HCT116 (cell line): ENCODE results near the gene FKBP5. TPM values are rescaled to one million over a fixed set of nuclear protein-coding genes. Genes with fewer than 3 reads are reported as not detected.

Experiments used
- ATAC-seq: fragments of 200-7000 bp; cut with Tn5 transposase; 2 replicates; pipeline ENCODE4 v1.9.1; 2020; ENCODE audit warnings: mild to moderate bottlenecking, moderate library complexity
- BruUV-seq: library from RNA; stranded (reverse); fragments of 400-500 nt; replicated peaks from 2 replicates; lab custom pipeline; 2021; lab: Mats Ljungman, UMichigan
- CTCF ChIA-PET: fragments of 300-600 bp; sonication (Branson Sonifier 250); formaldehyde crosslinking; loops from one replicate; lab custom pipeline; 2021; ENCODE audit warnings: antibody characterized with exemption; lab: Charles Lee
- POLR2A ChIA-PET: fragments of 300-600, 350-600 bp; sonication (Branson Sonifier 250); formaldehyde crosslinking; loops from one replicate; lab custom pipeline; 2021; ENCODE audit warnings: antibody characterized with exemption; lab: Charles Lee
- RAD21 ChIA-PET, 2 experiments: fragments of 300-600 bp; sonication (Branson Sonifier 250); formaldehyde crosslinking; loops; one replicate each; lab custom pipeline; 2023; ENCODE audit warnings: low total read pairs in 2 of 2; ENCODE audit not compliant: uncharacterized antibody in 2 of 2, unreplicated experiment in 2 of 2, low non-redundant PET in 1 of 2; lab: Charles Lee
- DNase-seq: peaks from one replicate; pipeline ENCODE4 v3.0.0-alpha.2; 2010; ENCODE audit warnings: low read depth, low spot score
- H2AFZ ChIP-seq: fragments of 200-600 bp; shearing (Covaris generic), sonication (generic); 2 replicates; pipeline ENCODE4 v1.6.1; 2017; ENCODE audit warnings: low read depth, mixed run types, mixed read lengths, antibody characterized with exemption, low read length; ENCODE audit not compliant: poor library complexity, severe bottlenecking
- H3K27ac ChIP-seq: 2 replicates; pipeline ENCODE4 v1.5.1; 2012; ENCODE audit warnings: low read depth, low read length
- H3K27me3 ChIP-seq: fragments of 200-600 bp; sonication (generic); 2 replicates; pipeline ENCODE4 v1.6.1; 2016; ENCODE audit warnings: mixed run types, low read length, mixed read lengths; ENCODE audit not compliant: insufficient read depth
- H3K36me3 ChIP-seq, 2 experiments: fragments of 200-500 bp in 1 of 2; fragments of 200-600 bp in 1 of 2; sonication (Bioruptor generic) in 1 of 2; sonication (generic) in 1 of 2; 2 replicates each; pipeline versions ENCODE4 v1.5.1 to v1.6.1; 2014 to 2016; ENCODE audit warnings: low read length in 2 of 2, inconsistent platforms in 1 of 2, mixed read lengths in 1 of 2, mixed run types in 1 of 2; ENCODE audit not compliant: insufficient read depth in 2 of 2, control insufficient read depth in 1 of 2
- H3K4me1 ChIP-seq, 2 experiments: fragments of 200-600 bp in 1 of 2; sonication (generic) in 1 of 2; 2 replicates each; pipeline versions ENCODE4 v1.5.1 to v1.6.1; 2012 to 2017; ENCODE audit warnings: low read length in 2 of 2, inconsistent platforms in 1 of 2, mild to moderate bottlenecking in 1 of 2, mixed read lengths in 1 of 2, mixed run types in 1 of 2, moderate library complexity in 1 of 2; ENCODE audit not compliant: insufficient read depth in 2 of 2, control insufficient read depth in 1 of 2
- H3K4me2 ChIP-seq: fragments of 200-600 bp; sonication (generic); 2 replicates; pipeline ENCODE4 v1.6.1; 2017; ENCODE audit warnings: mixed run types, low read length, mixed read lengths
- H3K4me3 ChIP-seq, 2 experiments: fragments of 200-600 bp in 1 of 2; sonication (generic) in 1 of 2; replicated peaks in 1 of 2; 2 replicates each; pipeline ENCODE4 v1.5.1; 2011 to 2016; ENCODE audit warnings: low read length in 2 of 2, control low read depth in 1 of 2, low read depth in 1 of 2, mild to moderate bottlenecking in 1 of 2, mixed read lengths in 1 of 2, mixed run types in 1 of 2
- H3K79me2 ChIP-seq: fragments of 200-600 bp; sonication (generic); 2 replicates; pipeline ENCODE4 v1.6.1; 2017; ENCODE audit warnings: mild to moderate bottlenecking, mixed run types, low read length, moderate library complexity, mixed read lengths; ENCODE audit not compliant: insufficient read depth
- H3K9ac ChIP-seq: fragments of 200-600 bp; sonication (generic); 2 replicates; pipeline ENCODE4 v1.6.1; 2016; ENCODE audit warnings: low read length, mixed read lengths
- H3K9me2 ChIP-seq: fragments of 200-600 bp; sonication (generic), shearing (Covaris generic); 2 replicates; pipeline ENCODE4 v1.6.1; 2017; ENCODE audit warnings: mixed run types, mild to moderate bottlenecking, moderate library complexity; ENCODE audit not compliant: insufficient read depth
- H3K9me3 ChIP-seq, 2 experiments: fragments of 200-500 bp in 1 of 2; fragments of 200-600 bp in 1 of 2; sonication (Bioruptor generic) in 1 of 2; sonication (generic) in 1 of 2; 2 replicates each; pipeline ENCODE4 v1.6.1; 2014 to 2017; ENCODE audit warnings: low read length in 2 of 2, mixed read lengths in 2 of 2, inconsistent platforms in 1 of 2, low read depth in 1 of 2, mild to moderate bottlenecking in 1 of 2, mixed run types in 1 of 2, moderate library complexity in 1 of 2; ENCODE audit not compliant: control insufficient read depth in 1 of 2, insufficient read depth in 1 of 2
- H4K20me1 ChIP-seq: fragments of 200-600 bp; sonication (generic), shearing (Covaris generic); 2 replicates; pipeline ENCODE4 v1.6.1; 2017; ENCODE audit warnings: mixed run types, mild to moderate bottlenecking, moderate library complexity; ENCODE audit not compliant: insufficient read depth
- ATF3 ChIP-seq: IDR thresholded peaks from 2 replicates; pipeline ENCODE4 v1.6.1; 2012
- CEBPB ChIP-seq: IDR thresholded peaks from 2 replicates; pipeline ENCODE4 v1.6.1; 2012; ENCODE audit warnings: low read depth
- CTCF ChIP-seq, 3 experiments: fragments of 200-600 bp in 1 of 3; sonication (generic) in 1 of 3; IDR thresholded peaks in 2 of 3; conservative IDR thresholded peaks in 1 of 3; 2 replicates each; pipeline ENCODE4 v1.5.1; 2012 to 2017; ENCODE audit warnings: low read depth in 2 of 3, low read length in 2 of 3, antibody characterized with exemption in 1 of 3, borderline replicate concordance in 1 of 3, control low read depth in 1 of 3, mild to moderate bottlenecking in 1 of 3, mixed read lengths in 1 of 3, mixed run types in 1 of 3, moderate library complexity in 1 of 3; ENCODE audit not compliant: insufficient read depth in 1 of 3
- ELF1 ChIP-seq: IDR thresholded peaks from 2 replicates; pipeline ENCODE4 v1.6.1; 2012; ENCODE audit warnings: low read depth, borderline replicate concordance
- EZH2 ChIP-seq: fragments of 200-600 bp; sonication (generic); IDR thresholded peaks from 2 replicates; pipeline ENCODE4 v1.6.1; 2017; ENCODE audit warnings: antibody characterized with exemption, mixed run types
- EZH2phosphoT487 ChIP-seq: fragments of 200-600 bp; IDR thresholded peaks from 2 replicates; pipeline ENCODE4 v1.6.1; 2018; ENCODE audit warnings: antibody characterized with exemption, borderline replicate concordance
- FOSL1 ChIP-seq: IDR thresholded peaks from 2 replicates; pipeline ENCODE4 v1.6.1; 2012; ENCODE audit warnings: low read depth
- JUND ChIP-seq: IDR thresholded peaks from 2 replicates; pipeline ENCODE4 v1.6.1; 2012
- POLR2AphosphoS5 ChIP-seq: IDR thresholded peaks from 2 replicates; pipeline ENCODE4 v1.6.1; 2011; ENCODE audit warnings: mild to moderate bottlenecking, low read depth, low read length, moderate library complexity
- RAD21 ChIP-seq: IDR thresholded peaks from 2 replicates; pipeline ENCODE4 v1.6.1; 2012; ENCODE audit warnings: low read depth, mild to moderate bottlenecking
- SIN3A ChIP-seq: IDR thresholded peaks from 2 replicates; pipeline ENCODE4 v1.6.1; 2012; ENCODE audit warnings: low read depth
- SP1 ChIP-seq: IDR thresholded peaks from 2 replicates; pipeline ENCODE4 v1.6.1; 2012; ENCODE audit warnings: low read depth
- SRF ChIP-seq: IDR thresholded peaks from 2 replicates; pipeline ENCODE4 v1.6.1; 2012; ENCODE audit warnings: low read depth
- TCF7L2 ChIP-seq: IDR thresholded peaks from 2 replicates; pipeline ENCODE4 v1.7.0; 2011; ENCODE audit warnings: borderline replicate concordance, inconsistent platforms; ENCODE audit not compliant: insufficient read depth, insufficient read length; ENCODE audit errors: extremely low read depth
- YY1 ChIP-seq: IDR thresholded peaks from 2 replicates; pipeline ENCODE4 v1.6.1; 2011; ENCODE audit warnings: low read length, low read depth, moderate library complexity, mild to moderate bottlenecking; ENCODE audit not compliant: insufficient replicate concordance; ENCODE audit errors: extremely low read depth
- ZBTB33 ChIP-seq: IDR thresholded peaks from 2 replicates; pipeline ENCODE4 v1.6.1; 2011; ENCODE audit warnings: mild to moderate bottlenecking, low read length, moderate library complexity; ENCODE audit not compliant: insufficient replicate concordance; ENCODE audit errors: extremely low read depth
- ZNF274 ChIP-seq: fragments of 200-500 bp; sonication (Bioruptor generic); IDR thresholded peaks from 2 replicates; pipeline ENCODE4 v1.6.1; 2014; ENCODE audit warnings: mild to moderate bottlenecking, low read depth, low read length, inconsistent platforms
- intact Hi-C: fragments of 100-400 bp; cut with micrococcal nuclease; formaldehyde crosslinking; loops from 2 replicates; pipeline ENCODE4 v1.10.0; 2022
- total RNA-seq: library from RNA; stranded (reverse); gene quantifications from one replicate; pipeline ENCODE4 v1.2.1, GENCODE V29; 2021; ENCODE audit not compliant: unreplicated experiment

FKBP5 gene
- total RNA-seq, 1 experiment from 2014 or later: 50.3 TPM

GRCh38 chr6:35675871-35676459 is 12.8 kb downstream of the FKBP5 start:
- Histone ChIP-seq H3K79me2 (peaks cover 91% of the 10 kb centered on the region), H3K4me1 (peaks cover 8 to 9% of the 10 kb centered on the region in 2 experiments; a peak in 2 of 4 replicates), H3K27ac (no peak overlapping the region), H3K4me2 (no peak overlapping the region), H3K9ac (no peak overlapping the region), H3K36me3 (no peaks in the 10 kb centered on the region), H3K27me3 (no peaks in the 10 kb centered on the region), H2AFZ (no peak overlapping the region), H3K9me2 (no peaks in the 10 kb centered on the region), H3K4me3 (no peak overlapping the region), H3K9me3 (no peaks in the 10 kb centered on the region), H4K20me1 (peaks cover 6% of the 10 kb centered on the region; the same call in 1 of the 2 replicates)
- DNase-seq: no peak
- ATAC-seq: no peak
- ChIA-PET POLR2A (no interaction called here), RAD21 (no interaction called here), CTCF (no interaction called here)
- BruUV-seq: no TSS peak
- intact Hi-C loops: no loop called here
- no peak for TF ChIP-seq SP1
- no peak for TF ChIP-seq TCF7L2
- TF ChIP-seq CEBPB: no peak
- no peak for TF ChIP-seq JUND
- no peak for TF ChIP-seq FOSL1
- no peak for TF ChIP-seq ZNF274
- no peak for TF ChIP-seq ZBTB33
- TF ChIP-seq SRF: no peak
- TF ChIP-seq ATF3: no peak
- TF ChIP-seq YY1: no peak
- no peak for TF ChIP-seq EZH2
- no peak for TF ChIP-seq POLR2AphosphoS5
- TF ChIP-seq CTCF (IDR thresholded peaks at IDR 0.05 in 2 of 3, conservative IDR thresholded peaks at IDR 0.05 in 1 of 3; ENCODE audit: borderline replicate concordance in 1 of 3, insufficient read depth in 1 of 3, low read depth in 2 of 3, low read length in 2 of 3): no peak
- TF ChIP-seq ELF1: no peak
- no peak for TF ChIP-seq RAD21
- TF ChIP-seq SIN3A: no peak
- TF ChIP-seq EZH2phosphoT487: no peak
